Fibroblast of lung (primary cell): ENCODE results near the gene ATG4D.

Experiments
- CTCF ChIP-seq, 2 donors: IDR thresholded peaks in 1 of 2; conservative IDR thresholded peaks in 1 of 2; 1 replicate in 1 of 2; 2 replicates in 1 of 2; pipeline ENCODE4 v1.5.1; 2011 to 2012; ENCODE audit warnings: low read length in 2 of 2, control low read depth in 1 of 2, inconsistent platforms in 1 of 2, low read depth in 1 of 2, mild to moderate bottlenecking in 1 of 2
- EZH2 ChIP-seq: IDR thresholded peaks from 2 replicates; pipeline ENCODE4 v1.5.1; 2012; ENCODE audit warnings: low read length, control low read depth, mild to moderate bottlenecking; ENCODE audit errors: missing control alignments

GRCh38 chr19:10525636-10526035 lies 18.1 kb upstream of the ATG4D start:
- TF ChIP-seq CTCF (conservative IDR thresholded peaks at IDR 0.05 in 1 of 2, IDR thresholded peaks at IDR 0.05 in 1 of 2; ENCODE audit: low read depth in 1 of 2, low read length in 2 of 2) = no peak
- no peak for TF ChIP-seq EZH2
